Measurements from ENCODE around the gene APOL5. TPM values are rescaled to one million over a fixed set of nuclear protein-coding genes. Genes with fewer than 3 reads are reported as not detected.

The APOL5 gene
- total and polyA plus RNA-seq, 12 donors: 0.06 TPM; not detected in 11

- DNase-seq (no peak), ATAC-seq (no peak)
- H3K4me1 ChIP-seq: peaks cover 0 to 19% (median 0%) of the 10 kb centered on the region in 9 donors
- H3K9me3 ChIP-seq: peaks cover 0 to 8% (median 4%) of the 10 kb centered on the region in 11 donors
- no peak for TF ChIP-seq CTCF (IDR thresholded peaks at IDR 0.05)
- H3K4me3 ChIP-seq: no peak overlapping the region
- H3K27me3 ChIP-seq: no peaks in the 10 kb centered on the region
- intact Hi-C loops (cut with DNase I): loop anchor here in 1 of 10 donors (10.0 kb wide), 1 partner anchor 233 kb away; no protein-coding TSS in a partner anchor
- no peaks in the 10 kb centered on the region for H3K36me3 ChIP-seq
- 73 to 94% methylated on average over 4 of the region's 4 CpGs for WGBS, 2 donors
- H3K27ac ChIP-seq: no peak overlapping the region
Measured at GRCh38 chr22:35681454-35682052, 36.1 kb upstream of the APOL5 start.

GRCh38 chr22:35683560-35683959, 34.1 kb upstream of the APOL5 start:
- intact Hi-C loops (cut with DNase I): loop anchor here in 1 of 10 donors (10.0 kb wide), 1 partner anchor 231 kb away; no protein-coding TSS in a partner anchor
- DNase-seq: no peak
- H3K4me3 ChIP-seq: no peak overlapping the region
- H3K36me3 ChIP-seq: no peaks in the 10 kb centered on the region
- WGBS, 2 donors: 82 to 100% methylated on average over 1 of the region's 1 CpG
- no peak overlapping the region for H3K27ac ChIP-seq
- ATAC-seq: no peak
- H3K4me1 ChIP-seq: peaks cover 0 to 12% (median 0%) of the 10 kb centered on the region in 9 donors
- H3K9me3 ChIP-seq: peaks cover 0 to 11% (median 4%) of the 10 kb centered on the region in 11 donors
- no peak for TF ChIP-seq CTCF (IDR thresholded peaks at IDR 0.05)
- H3K27me3 ChIP-seq: no peaks in the 10 kb centered on the region

- ATAC-seq (peak; percentile 67 to 96 (median 90)), DNase-seq (peak in 1 of 2 donors; percentile 28)
- WGBS, 2 donors: 12 to 22% methylated on average over 3 of the region's 3 CpGs
- peaks cover 0 to 12% (median 0%) of the 10 kb centered on the region in 9 donors for H3K4me1 ChIP-seq
- H3K27me3 ChIP-seq: no peaks in the 10 kb centered on the region
- peaks cover 0 to 11% (median 4%) of the 10 kb centered on the region in 11 donors for H3K9me3 ChIP-seq
- H3K4me3 ChIP-seq: no peak overlapping the region
- TF ChIP-seq CTCF (IDR thresholded peaks at IDR 0.05): peak in 8 of 9 donors; percentile 5 to 47 (median 26)
- H3K27ac ChIP-seq: peak overlapping the region in 3 of 10 donors; percentile 5 to 31 (median 26)
- H3K36me3 ChIP-seq: no peaks in the 10 kb centered on the region
- intact Hi-C loops (cut with DNase I): loop anchor here in 2 of 10 donors (2.0 to 10.0 kb wide), 2 partner anchors 231 to 237 kb away; no protein-coding TSS in a partner anchor
Measured at GRCh38 chr22:35684270-35684700, 33.4 kb upstream of the APOL5 start.

GRCh38 chr22:35684732-35685131, 32.9 kb upstream of the APOL5 start:
- DNase-seq: no peak
- Histone ChIP-seq H3K9me3 (peaks cover 0 to 11% (median 4%) of the 10 kb centered on the region in 11 donors), H3K36me3 (no peaks in the 10 kb centered on the region), H3K27me3 (no peaks in the 10 kb centered on the region), H3K27ac (peak overlapping the region in 3 of 10 donors; percentile 5 to 31 (median 26)), H3K4me3 (no peak overlapping the region), H3K4me1 (peaks cover 0 to 12% (median 0%) of the 10 kb centered on the region in 9 donors)
- TF ChIP-seq CTCF (IDR thresholded peaks at IDR 0.05): no peak
- ATAC-seq: peak in 1 of 8 donors; percentile 11
- intact Hi-C loops (cut with DNase I): loop anchor here in 2 of 10 donors (2.0 to 10.0 kb wide), 2 partner anchors 230 to 236 kb away; no protein-coding TSS in a partner anchor

Data from heart right ventricle (tissue), 16 donors.